HG03159 (cell line): Measurements from ENCODE around the gene AGBL4.

Source experiments
- ATAC-seq: cut with Tn5 transposase; IDR thresholded peaks from one replicate; pipeline ENCODE4 v1.9.1; 2021; ENCODE audit warnings: mild to moderate bottlenecking, moderate library complexity; ENCODE audit not compliant: unreplicated experiment

The AGBL4 gene

DNA sequence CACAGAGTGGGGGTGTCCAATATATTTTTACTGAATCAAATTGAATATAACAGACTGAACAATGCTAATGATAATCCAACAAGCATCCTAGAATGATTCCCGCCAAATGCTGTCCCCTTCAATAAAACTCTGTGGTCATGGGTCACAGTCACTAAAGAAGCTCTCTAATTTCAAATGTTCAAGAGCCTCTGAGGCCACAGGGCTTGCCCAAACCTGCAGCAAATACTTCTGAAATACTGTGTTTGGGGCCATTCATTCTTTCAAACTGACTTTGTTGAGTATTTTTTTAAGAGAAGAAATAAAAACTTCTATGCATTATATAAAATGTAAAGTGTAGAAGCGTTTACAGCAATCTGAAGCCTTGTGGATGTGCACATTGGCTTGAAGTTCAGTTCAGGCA is 1239.5 kb downstream of the AGBL4 start:
- no peak for ATAC-seq

DNA sequence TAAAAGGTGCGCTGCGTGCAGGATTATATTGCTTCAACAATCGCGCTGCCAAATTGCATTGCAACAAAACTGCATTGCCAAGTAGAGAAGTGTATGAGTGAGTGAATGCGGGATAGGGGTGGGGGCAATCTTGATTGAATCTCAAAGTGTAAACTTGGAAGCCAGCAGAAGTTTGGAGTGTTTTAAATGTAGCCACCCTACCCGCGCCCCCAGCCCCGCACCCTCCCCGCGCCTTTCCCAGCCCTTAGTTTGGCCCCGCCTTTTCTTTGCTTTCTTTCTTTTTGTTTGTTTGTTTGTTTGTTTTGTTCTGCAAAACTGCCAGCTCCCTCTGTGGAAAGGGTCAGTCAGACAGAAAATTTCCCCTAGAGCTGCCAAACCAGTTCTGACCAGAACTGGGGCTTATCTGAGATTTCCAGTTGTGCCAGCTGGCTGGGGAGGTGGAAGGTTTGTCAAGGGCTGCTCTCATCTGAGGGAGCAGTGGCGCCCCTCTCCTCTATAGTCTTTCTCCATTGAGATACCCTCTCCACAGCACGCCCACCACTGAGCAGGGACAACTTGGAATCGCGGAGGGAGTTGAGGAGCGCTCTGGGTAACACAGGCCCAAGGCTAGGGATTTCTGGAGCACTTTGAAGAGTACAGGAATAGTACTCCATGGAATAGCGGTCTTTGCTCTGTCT is 1246.4 kb downstream of the AGBL4 start:
- ATAC-seq = no peak

- peak; percentile 34 for ATAC-seq
Observed at GRCh38 chr1:48776393-48777218, 1247.1 kb downstream of the AGBL4 start, which contains the start of gene BEND5. TSS of gene BEND5 (minus strand) at chr1:48776891. CDS start at chr1:48776831, 60 bp downstream.

- ATAC-seq = no peak
Observed at GRCh38 chr1:48775831-48776392, 1247.8 kb downstream of the AGBL4 start.

GRCh38 chr1:48773133-48773532 is 1250.6 kb downstream of the AGBL4 start:
- peak; percentile 62 for ATAC-seq

- ATAC-seq = no peak
Observed at GRCh38 chr1:48772211-48772610, 1251.5 kb downstream of the AGBL4 start.

DNA sequence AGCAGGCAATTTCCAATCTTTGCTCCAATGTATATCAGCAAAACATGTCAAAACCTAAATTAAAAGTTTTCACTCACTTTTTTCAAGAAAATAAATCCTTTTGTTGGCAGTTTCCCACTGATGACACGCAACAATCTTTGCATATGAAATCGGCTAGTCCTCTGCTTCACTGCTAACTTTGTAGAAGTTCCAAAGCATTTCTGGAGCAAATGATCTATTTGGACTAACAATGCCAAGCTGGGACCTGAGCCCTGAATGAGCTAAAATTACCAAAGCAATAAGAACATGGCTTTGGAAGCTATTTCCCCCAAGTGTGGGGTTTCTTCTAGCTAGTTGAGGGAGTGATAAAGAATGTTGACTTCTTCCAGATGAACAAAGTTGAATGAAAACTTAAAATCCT is 1252.2 kb downstream of the AGBL4 start:
- ATAC-seq = no peak

GRCh38 chr1:48767975-48768510 is 1255.7 kb downstream of the AGBL4 start:
- ATAC-seq = no peak

- ATAC-seq = no peak
Observed at GRCh38 chr1:48765335-48765734, 1258.4 kb downstream of the AGBL4 start.

- ATAC-seq = no peak
Observed at GRCh38 chr1:48761986-48762385, 1261.8 kb downstream of the AGBL4 start.

DNA sequence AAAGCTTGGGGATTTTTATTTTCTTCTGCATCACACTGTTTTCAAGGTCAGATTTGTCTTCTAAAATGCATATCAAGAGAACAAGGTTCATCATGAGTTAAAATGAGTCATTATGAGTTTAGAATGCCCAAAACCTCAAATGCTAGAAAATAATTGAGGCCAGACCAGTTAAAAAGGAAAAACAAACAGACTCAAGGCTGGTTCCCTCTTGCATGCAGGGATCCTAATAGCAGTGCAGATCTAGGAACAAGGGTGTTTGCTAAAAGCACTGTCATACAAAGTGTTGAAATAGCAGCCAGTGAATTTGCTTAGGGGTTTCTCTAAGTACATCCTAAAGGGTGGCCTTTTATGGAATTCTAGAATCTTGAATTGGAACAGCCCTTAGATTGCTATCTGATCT is 1262.3 kb downstream of the AGBL4 start:
- ATAC-seq = no peak

- ATAC-seq = no peak
Observed at GRCh38 chr1:48760857-48761256, 1262.9 kb downstream of the AGBL4 start.

- ATAC-seq = no peak
Observed at GRCh38 chr1:48758976-48759375, 1264.8 kb downstream of the AGBL4 start.

GRCh38 chr1:48757363-48757762 is 1266.4 kb downstream of the AGBL4 start:
- ATAC-seq = no peak

DNA sequence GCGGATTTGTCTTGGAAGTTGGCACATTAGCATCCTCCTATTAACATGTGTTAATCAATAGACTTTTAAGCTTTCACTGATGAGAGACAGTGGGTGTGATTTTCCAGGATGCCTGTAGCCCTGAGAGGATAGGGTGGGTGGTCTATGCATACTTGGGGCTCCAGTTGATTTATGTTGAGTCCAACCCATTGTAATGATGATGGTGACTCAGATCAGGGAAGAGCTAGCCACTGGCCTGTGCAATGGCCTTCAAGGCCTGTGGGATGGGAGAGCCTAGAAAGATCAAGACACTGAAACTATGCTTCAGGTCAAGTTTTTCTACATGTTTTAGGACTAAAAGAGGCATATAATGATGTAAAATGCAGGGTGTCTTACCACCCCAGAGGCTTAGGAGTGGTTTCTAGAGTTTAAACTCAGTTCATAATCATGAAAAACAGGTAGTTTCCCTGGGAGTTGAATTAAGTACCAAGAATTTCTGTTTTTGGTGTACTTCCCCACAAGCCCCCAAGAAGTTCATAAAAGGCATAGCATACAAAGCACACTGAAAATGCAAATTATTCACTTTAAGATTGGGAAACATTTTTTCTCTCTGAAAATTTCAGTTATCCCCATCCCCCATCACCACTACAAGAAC is 1267.0 kb downstream of the AGBL4 start:
- no peak for ATAC-seq

GRCh38 chr1:48753293-48753692 is 1270.5 kb downstream of the AGBL4 start:
- no peak for ATAC-seq

DNA sequence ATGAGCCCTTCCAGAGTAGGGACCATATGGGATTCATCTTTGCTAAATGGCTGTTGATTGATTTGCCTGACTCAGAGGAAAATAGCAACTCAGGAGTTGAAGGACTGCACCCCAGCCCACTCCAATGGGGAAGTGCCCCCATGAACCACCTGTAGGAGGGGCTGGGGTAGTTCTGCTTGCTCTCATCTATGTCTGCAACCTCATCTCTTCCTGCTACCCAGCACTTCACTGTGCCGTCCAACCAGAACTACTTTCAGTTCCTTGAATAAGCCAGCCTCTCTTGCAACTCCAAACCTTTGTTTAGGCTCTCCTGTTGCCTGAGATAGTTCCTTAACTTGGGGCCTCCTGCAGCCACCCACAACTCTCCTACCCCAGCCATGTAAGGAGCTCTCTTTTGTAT is 1273.6 kb downstream of the AGBL4 start:
- ATAC-seq = peak; percentile 99

DNA sequence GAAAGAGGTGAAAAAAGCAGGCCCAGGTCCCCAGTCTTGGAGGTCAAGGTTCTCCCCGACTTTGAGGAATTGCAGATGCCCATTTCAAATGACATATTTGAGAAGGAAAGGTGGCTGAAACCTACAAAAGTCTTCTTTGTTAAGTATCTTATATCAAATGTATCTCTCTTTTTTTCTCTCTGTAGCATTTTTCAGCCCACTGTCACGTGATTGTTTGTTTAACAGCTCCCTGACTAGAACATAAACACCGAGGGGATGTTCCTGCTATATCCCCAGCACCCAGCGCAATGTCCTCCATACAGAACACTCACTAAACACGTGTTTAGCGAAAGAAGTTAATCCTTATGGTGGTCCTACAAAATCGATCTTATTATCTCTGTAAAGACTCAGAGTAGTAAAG is 1274.7 kb downstream of the AGBL4 start:
- ATAC-seq = no peak

- no peak for ATAC-seq
Observed at GRCh38 chr1:48746906-48747305, 1276.8 kb downstream of the AGBL4 start.

GRCh38 chr1:48744032-48744431 is 1279.7 kb downstream of the AGBL4 start:
- no peak for ATAC-seq

GRCh38 chr1:48743480-48743879 is 1280.3 kb downstream of the AGBL4 start:
- no peak for ATAC-seq
